Thoracic aorta (tissue), 2 donors: ENCODE data around the gene TIGD1. TPM values are rescaled to one million over a fixed set of nuclear protein-coding genes. Genes with fewer than 3 reads are reported as not detected.

Experiments
- ATAC-seq: fragments of 150-250 bp; one replicate; pipeline ENCODE4 v1.8.0; 2017; ENCODE audit warnings: low read depth; ENCODE audit not compliant: insufficient number of reproducible peaks, low FRiP score
- DNase-seq: peaks from one replicate; pipeline ENCODE4 v3.0.0-alpha.2; 2020; ENCODE audit warnings: low spot score
- H3K27ac ChIP-seq, 2 donors: fragments of 200-600 bp; sonication (generic); 1 replicate in 1 of 2; 2 replicates in 1 of 2; pipeline ENCODE4 v1.5.1; 2016; ENCODE audit warnings: mild to moderate bottlenecking in 2 of 2, moderate library complexity in 2 of 2
- H3K27me3 ChIP-seq: fragments of 200-600 bp; sonication (generic); replicated peaks from 2 replicates; pipeline ENCODE4 v1.6.0; 2016; ENCODE audit warnings: mild to moderate bottlenecking; ENCODE audit not compliant: insufficient read depth
- H3K36me3 ChIP-seq: fragments of 200-600 bp; sonication (generic); one replicate; pipeline ENCODE4 v1.5.1; 2016
- H3K4me1 ChIP-seq, 2 donors: fragments of 200-600 bp; sonication (generic); 1 replicate in 1 of 2; 2 replicates in 1 of 2; pipeline versions ENCODE4 v1.5.1 to v1.6.0; 2016; ENCODE audit warnings: low read depth in 2 of 2, mild to moderate bottlenecking in 1 of 2; ENCODE audit not compliant: control insufficient read depth in 1 of 2
- H3K4me3 ChIP-seq: fragments of 200-600 bp; sonication (generic); 2 replicates; pipeline ENCODE4 v1.5.1; 2016; ENCODE audit warnings: mild to moderate bottlenecking
- H3K9me3 ChIP-seq: fragments of 200-600 bp; sonication (generic); 2 replicates; pipeline ENCODE4 v1.5.1; 2016
- CTCF ChIP-seq: fragments of 200-600 bp; sonication (generic); IDR thresholded peaks from one replicate; pipeline ENCODE4 v1.5.1; 2019; ENCODE audit warnings: antibody characterized with exemption
- total RNA-seq, 2 donors: library from RNA; depleted of rRNA; stranded (reverse); fragments of >200 nt; gene quantifications; one replicate each; pipeline versions ENCODE4 v1.1.0 to v1.2.3, GENCODE V29; 2016

TIGD1 gene
- total RNA-seq, 2 donors from 2014 or later, result 1.8 to 3.1 TPM

GRCh38 chr2:232584238-232584637 lies 33.9 kb upstream of the TIGD1 start:
- no peak for TF ChIP-seq CTCF
- H3K9me3 ChIP-seq, result no peaks in the 10 kb centered on the region
- peaks cover 25% of the 10 kb centered on the region for H3K36me3 ChIP-seq
- DNase-seq (no peak), ATAC-seq (no peak)
- H3K27me3 ChIP-seq, result no peaks in the 10 kb centered on the region
- peaks cover 6 to 11% of the 10 kb centered on the region in 2 donors for H3K4me1 ChIP-seq
- H3K27ac ChIP-seq, result no peak overlapping the region
- no peak overlapping the region for H3K4me3 ChIP-seq

- peaks cover 25% of the 10 kb centered on the region for H3K36me3 ChIP-seq
- H3K27ac ChIP-seq, result no peak overlapping the region
- no peaks in the 10 kb centered on the region for H3K4me1 ChIP-seq
- H3K4me3 ChIP-seq, result no peak overlapping the region
- no peak for ATAC-seq
- DNase-seq, result no peak
- H3K9me3 ChIP-seq, result no peaks in the 10 kb centered on the region
- H3K27me3 ChIP-seq, result no peaks in the 10 kb centered on the region
- no peak for TF ChIP-seq CTCF
These were observed 31.4 kb upstream of the TIGD1 start for GRCh38 chr2:232581725-232582124.

GRCh38 chr2:232580648-232580981 lies 30.3 kb upstream of the TIGD1 start:
- H3K4me3 ChIP-seq, result no peak overlapping the region
- no peak for TF ChIP-seq CTCF
- no peaks in the 10 kb centered on the region for H3K27me3 ChIP-seq
- H3K9me3 ChIP-seq, result no peaks in the 10 kb centered on the region
- ATAC-seq, result no peak
- no peak for DNase-seq
- no peak overlapping the region for H3K27ac ChIP-seq
- peaks cover 25% of the 10 kb centered on the region for H3K36me3 ChIP-seq
- no peaks in the 10 kb centered on the region for H3K4me1 ChIP-seq

GRCh38 chr2:232578626-232579025 lies 28.3 kb upstream of the TIGD1 start:
- ATAC-seq, result no peak
- Histone ChIP-seq H3K27me3 (no peaks in the 10 kb centered on the region), H3K36me3 (peaks cover 26% of the 10 kb centered on the region), H3K4me3 (no peak overlapping the region), H3K27ac (no peak overlapping the region), H3K4me1 (no peaks in the 10 kb centered on the region), H3K9me3 (no peaks in the 10 kb centered on the region)
- DNase-seq, result no peak
- no peak for TF ChIP-seq CTCF

- no peak for ATAC-seq
- H3K27ac ChIP-seq, result no peak overlapping the region
- H3K27me3 ChIP-seq, result no peaks in the 10 kb centered on the region
- H3K4me1 ChIP-seq, result no peaks in the 10 kb centered on the region
- peaks cover 27% of the 10 kb centered on the region for H3K36me3 ChIP-seq
- H3K9me3 ChIP-seq, result no peaks in the 10 kb centered on the region
- H3K4me3 ChIP-seq, result no peak overlapping the region
- TF ChIP-seq CTCF, result no peak
- no peak for DNase-seq
These were observed 27.5 kb upstream of the TIGD1 start for GRCh38 chr2:232577841-232578240.
